CD4-positive, alpha-beta T cell treated with Interleukin-12 subunit alpha and Interleukin-12 subunit beta, for 1 hour (primary cell): Measurements from ENCODE around the gene LRRC8E.

Source experiments
- DNase-seq: peaks from one replicate; pipeline ENCODE4 v3.0.0-alpha.2; 2020

Gene LRRC8E

GRCh38 chr19:7888145-7888825, at the start of gene LRRC8E:
TSS of gene LRRC8E (plus strand) at chr19:7888510. CDS start at chr19:7895604, 7,094 bp downstream.
- no peak for DNase-seq

GRCh38 chr19:7839476-7839875, 48.8 kb upstream of the LRRC8E start:
- DNase-seq = no peak

GRCh38 chr19:7840629-7841028, 47.7 kb upstream of the LRRC8E start:
- no peak for DNase-seq

- DNase-seq = no peak
These were observed 46.3 kb upstream of the LRRC8E start for GRCh38 chr19:7841751-7842660.

GRCh38 chr19:7842661-7843294, 45.5 kb upstream of the LRRC8E start:
- DNase-seq = no peak

- no peak for DNase-seq
These were observed 44.8 kb upstream of the LRRC8E start for GRCh38 chr19:7843521-7843920.

GRCh38 chr19:7844405-7844804, 43.9 kb upstream of the LRRC8E start:
- DNase-seq = no peak

- no peak for DNase-seq
These were observed 43.4 kb upstream of the LRRC8E start for GRCh38 chr19:7844951-7845350.

- no peak for DNase-seq
These were observed 42.7 kb upstream of the LRRC8E start for GRCh38 chr19:7845390-7846154.

GRCh38 chr19:7846155-7846646, 42.1 kb upstream of the LRRC8E start:
- DNase-seq = no peak

GRCh38 chr19:7847664-7848063, 40.6 kb upstream of the LRRC8E start:
- no peak for DNase-seq

- DNase-seq = no peak
These were observed 39.4 kb upstream of the LRRC8E start for GRCh38 chr19:7848779-7849457.

GRCh38 chr19:7849631-7849999, 38.7 kb upstream of the LRRC8E start:
- DNase-seq = no peak

GRCh38 chr19:7850000-7850813, 38.1 kb upstream of the LRRC8E start:
- no peak for DNase-seq

- DNase-seq = no peak
These were observed 37.2 kb upstream of the LRRC8E start for GRCh38 chr19:7850945-7851622.

GRCh38 chr19:7851623-7852500, 36.4 kb upstream of the LRRC8E start:
- no peak for DNase-seq

- peak; percentile 72 for DNase-seq
These were observed 35.2 kb upstream of the LRRC8E start for GRCh38 chr19:7852851-7853769.

GRCh38 chr19:7853770-7854128, 34.6 kb upstream of the LRRC8E start:
- no peak for DNase-seq
